ENCODE results near the gene CDH8. TPM values are rescaled to one million over a fixed set of nuclear protein-coding genes. Genes with fewer than 3 reads are reported as not detected.

Gene CDH8
- total and polyA plus RNA-seq, 2 donors (not counting 1 experiment from before 2014, with no cell fraction given), result not detected

DNA sequence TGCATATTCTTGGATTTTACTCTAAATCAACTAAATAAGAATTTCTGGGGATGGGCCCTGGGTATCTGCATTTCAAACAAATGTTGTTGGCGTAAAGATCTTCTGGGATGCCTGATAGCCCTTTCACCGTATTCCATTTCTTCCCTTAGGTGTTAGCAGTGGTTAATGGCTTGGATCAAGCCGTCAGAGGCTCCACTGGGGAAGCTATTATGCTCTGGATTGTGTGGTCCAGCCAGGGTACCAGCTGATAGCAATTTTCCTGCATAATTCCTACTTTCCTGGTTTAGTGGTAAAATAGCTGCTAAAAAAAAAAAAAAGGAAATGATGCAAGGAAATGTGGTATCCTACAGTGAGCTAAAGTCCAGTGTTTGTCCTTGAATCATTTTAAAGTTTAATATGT lies 365.1 kb downstream of the CDH8 start:
- H3K27ac ChIP-seq (ENCODE audit: insufficient read depth, low read length), result no peak overlapping the region
- H3K79me2 ChIP-seq (ENCODE audit: control insufficient read depth, insufficient read depth, low read length), result no peaks in the 10 kb centered on the region
- no peak overlapping the region for H2AFZ ChIP-seq (ENCODE audit: low read length)
- no peaks in the 10 kb centered on the region for H3K36me3 ChIP-seq (ENCODE audit: control insufficient read depth, insufficient read depth, low read length)
- no peaks in the 10 kb centered on the region for H3K4me1 ChIP-seq (ENCODE audit: control insufficient read depth, extremely low read depth, insufficient read depth, low read length)
- no peak overlapping the region for H3K9ac ChIP-seq (ENCODE audit: insufficient read depth, low read length)
- H3K9me3 ChIP-seq (ENCODE audit: control insufficient read depth, insufficient read depth, low read depth, low read length), result no peaks in the 10 kb centered on the region
- H3K4me3 ChIP-seq (replicated peaks in 1 of 4; ENCODE audit: control extremely low read depth in 1 of 4, insufficient read depth in 1 of 4, low read depth in 3 of 4, low read length in 4 of 4), result no peak overlapping the region
- no peaks in the 10 kb centered on the region for H3K27me3 ChIP-seq (ENCODE audit: control insufficient read depth, insufficient read depth, low read length)
- no peak for TF ChIP-seq EZH2 (IDR thresholded peaks at IDR 0.05; ENCODE audit: low read length, missing control alignments)
- no peak for TF ChIP-seq CTCF (conservative IDR thresholded peaks at IDR 0.05 in 1 of 2, IDR thresholded peaks at IDR 0.05 in 1 of 2; ENCODE audit: low read depth in 1 of 2, low read length in 2 of 2)
- no peaks in the 10 kb centered on the region for H4K20me1 ChIP-seq (ENCODE audit: control insufficient read depth, extremely low read depth, insufficient read depth, low read length)
- DNase-seq (ENCODE audit: low read depth in 2 of 2), result no peak
- no peak overlapping the region for H3K4me2 ChIP-seq (ENCODE audit: extremely low read depth, insufficient read depth, low read length)

DNA sequence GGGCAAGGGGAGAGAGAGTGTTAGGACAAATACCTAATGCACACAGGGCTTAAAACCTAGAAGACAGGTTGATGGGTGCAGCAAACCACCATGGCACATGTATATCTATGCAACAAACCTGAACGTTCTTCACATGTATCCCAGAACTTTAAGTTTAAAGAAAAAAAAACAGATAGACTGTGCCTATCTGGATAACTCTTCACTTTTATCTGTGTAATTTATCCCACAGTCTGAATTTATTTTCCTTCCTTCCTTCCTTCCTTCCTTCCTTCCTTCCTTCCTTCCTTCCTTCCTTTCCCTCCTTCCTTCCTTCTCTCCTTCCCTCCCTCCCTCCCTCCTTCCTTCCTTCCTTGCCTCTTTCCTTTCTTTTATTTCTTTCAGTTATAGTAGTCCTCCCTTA lies 370.7 kb downstream of the CDH8 start:
- no peak overlapping the region for H3K27ac ChIP-seq (ENCODE audit: insufficient read depth, low read length)
- H3K27me3 ChIP-seq (ENCODE audit: control insufficient read depth, insufficient read depth, low read length), result no peaks in the 10 kb centered on the region
- H3K4me2 ChIP-seq (ENCODE audit: extremely low read depth, insufficient read depth, low read length), result no peak overlapping the region
- H3K79me2 ChIP-seq (ENCODE audit: control insufficient read depth, insufficient read depth, low read length), result no peaks in the 10 kb centered on the region
- no peaks in the 10 kb centered on the region for H4K20me1 ChIP-seq (ENCODE audit: control insufficient read depth, extremely low read depth, insufficient read depth, low read length)
- no peaks in the 10 kb centered on the region for H3K4me1 ChIP-seq (ENCODE audit: control insufficient read depth, extremely low read depth, insufficient read depth, low read length)
- H3K4me3 ChIP-seq (replicated peaks in 1 of 4; ENCODE audit: control extremely low read depth in 1 of 4, insufficient read depth in 1 of 4, low read depth in 3 of 4, low read length in 4 of 4), result no peak overlapping the region
- DNase-seq (ENCODE audit: low read depth in 2 of 2), result no peak
- H2AFZ ChIP-seq (ENCODE audit: low read length), result no peak overlapping the region
- H3K9me3 ChIP-seq (ENCODE audit: control insufficient read depth, insufficient read depth, low read depth, low read length), result no peaks in the 10 kb centered on the region
- TF ChIP-seq EZH2 (IDR thresholded peaks at IDR 0.05; ENCODE audit: low read length, missing control alignments) (no peak), CTCF (conservative IDR thresholded peaks at IDR 0.05 in 1 of 2, IDR thresholded peaks at IDR 0.05 in 1 of 2; ENCODE audit: low read depth in 1 of 2, low read length in 2 of 2) (no peak)
- no peak overlapping the region for H3K9ac ChIP-seq (ENCODE audit: insufficient read depth, low read length)
- H3K36me3 ChIP-seq (ENCODE audit: control insufficient read depth, insufficient read depth, low read length), result no peaks in the 10 kb centered on the region

GRCh38 chr16:61659936-61660335 lies 376.3 kb downstream of the CDH8 start:
- no peak overlapping the region for H3K9ac ChIP-seq (ENCODE audit: insufficient read depth, low read length)
- H3K4me2 ChIP-seq (ENCODE audit: extremely low read depth, insufficient read depth, low read length), result no peak overlapping the region
- no peaks in the 10 kb centered on the region for H3K9me3 ChIP-seq (ENCODE audit: control insufficient read depth, insufficient read depth, low read depth, low read length)
- H3K36me3 ChIP-seq (ENCODE audit: control insufficient read depth, insufficient read depth, low read length), result no peaks in the 10 kb centered on the region
- no peak overlapping the region for H3K27ac ChIP-seq (ENCODE audit: insufficient read depth, low read length)
- H4K20me1 ChIP-seq (ENCODE audit: control insufficient read depth, extremely low read depth, insufficient read depth, low read length), result no peaks in the 10 kb centered on the region
- H3K4me1 ChIP-seq (ENCODE audit: control insufficient read depth, extremely low read depth, insufficient read depth, low read length), result no peaks in the 10 kb centered on the region
- TF ChIP-seq CTCF (conservative IDR thresholded peaks at IDR 0.05 in 1 of 2, IDR thresholded peaks at IDR 0.05 in 1 of 2; ENCODE audit: low read depth in 1 of 2, low read length in 2 of 2), result no peak
- TF ChIP-seq EZH2 (IDR thresholded peaks at IDR 0.05; ENCODE audit: low read length, missing control alignments), result no peak
- no peak overlapping the region for H3K4me3 ChIP-seq (replicated peaks in 1 of 4; ENCODE audit: control extremely low read depth in 1 of 4, insufficient read depth in 1 of 4, low read depth in 3 of 4, low read length in 4 of 4)
- no peaks in the 10 kb centered on the region for H3K27me3 ChIP-seq (ENCODE audit: control insufficient read depth, insufficient read depth, low read length)
- DNase-seq (ENCODE audit: low read depth in 2 of 2), result no peak
- H3K79me2 ChIP-seq (ENCODE audit: control insufficient read depth, insufficient read depth, low read length), result no peaks in the 10 kb centered on the region
- H2AFZ ChIP-seq (ENCODE audit: low read length), result no peak overlapping the region
